AML-193 (cell line): Measurements from ENCODE around the gene CCDC112.
"Not testable (repeated sequence)": the region's sequence is repeated elsewhere in the genome, so short reads cannot be mapped to it uniquely, and the experiment has no call there.

ENCODE experiments used
- DNase-seq, 2 experiments: peaks; one replicate each; lab custom pipeline; 2025; lab: John Stamatoyannopoulos, UW

Gene CCDC112

GRCh38 chr5:115296124-115297022 is at the start of gene CCDC112:
Gene CCDC112, minus strand, starts transcription at chr5:115296654. Its CDS starts 111 bp downstream, at chr5:115296543.
- no peak for DNase-seq

GRCh38 chr5:115345344-115345743 is 48.9 kb upstream of the CCDC112 start:
- DNase-seq: no peak

- no peak for DNase-seq
These were observed 47.4 kb upstream of the CCDC112 start for GRCh38 chr5:115343855-115344254.

DNA sequence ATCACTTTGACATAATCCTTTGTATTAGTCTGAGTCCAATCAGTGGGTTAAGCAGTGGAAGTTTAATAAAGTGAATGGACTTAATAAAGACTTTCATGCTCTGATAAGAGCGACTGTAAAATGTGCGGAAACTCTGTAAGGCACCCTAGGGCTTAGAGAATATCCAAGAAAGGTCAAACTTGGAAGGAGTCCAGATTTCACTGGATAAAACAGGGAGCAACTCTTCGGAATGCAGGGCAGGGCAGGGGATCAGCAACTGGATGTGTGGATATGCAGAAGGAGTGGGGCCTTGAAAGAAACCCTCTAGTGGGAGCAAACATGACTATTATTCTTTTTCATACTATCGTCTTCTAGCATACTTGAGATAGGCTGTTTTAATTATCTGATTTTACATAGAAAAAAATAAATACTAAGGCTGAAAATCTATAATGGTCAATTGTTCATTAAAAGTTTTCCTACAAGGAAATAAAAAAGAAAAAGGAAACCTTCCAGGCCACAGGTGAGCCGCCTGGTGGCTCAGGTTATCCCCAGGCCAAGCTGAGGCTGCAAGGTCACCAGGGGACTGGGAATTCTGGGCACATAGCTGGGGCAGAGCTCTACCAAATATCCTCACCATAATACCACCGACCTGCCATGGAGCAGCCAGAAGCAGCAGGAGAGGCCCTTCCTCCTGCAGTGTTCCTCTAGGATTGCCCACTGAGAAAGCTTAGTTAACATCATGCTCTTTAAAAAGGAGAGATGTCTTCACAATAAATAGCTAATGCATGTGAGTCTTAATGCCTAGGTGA is 46.3 kb upstream of the CCDC112 start:
- no peak for DNase-seq

DNA sequence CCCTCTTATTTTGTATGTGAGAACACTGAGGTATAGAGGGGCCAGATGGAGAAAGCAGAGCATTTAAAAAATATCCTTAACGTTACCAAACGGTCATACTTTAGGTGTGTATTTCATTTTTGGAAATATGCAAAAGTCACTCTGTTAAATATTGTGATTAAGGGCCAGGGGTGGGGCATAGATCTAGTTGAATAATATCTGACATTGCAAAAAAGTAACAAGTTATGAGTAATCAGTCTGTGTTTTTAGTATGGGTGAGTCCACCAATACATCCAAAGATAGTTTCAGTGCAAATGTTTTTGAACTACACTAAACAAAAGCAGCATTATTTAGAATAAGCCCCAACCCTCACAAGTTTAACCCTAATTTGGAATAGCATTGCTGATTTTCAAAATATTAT is 45.3 kb upstream of the CCDC112 start:
- DNase-seq: no peak

DNA sequence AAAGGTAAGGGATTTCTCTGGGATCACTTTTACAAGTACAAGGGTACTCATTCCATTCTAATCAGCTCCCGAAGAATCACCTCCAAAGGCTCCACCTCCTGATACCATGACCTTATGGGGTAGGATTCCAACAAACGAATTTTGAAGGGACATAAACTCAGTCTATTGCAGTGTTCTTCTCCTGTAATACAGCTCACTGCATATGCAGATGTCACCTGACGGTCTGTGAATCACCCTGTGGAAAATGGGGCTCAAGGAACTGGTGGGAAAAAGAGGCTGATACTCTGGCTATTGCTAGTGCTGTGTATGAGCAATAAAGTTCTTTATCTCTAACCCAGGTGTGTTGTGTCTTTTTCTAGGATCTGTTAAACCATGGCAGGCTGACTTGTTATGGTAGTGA is 42.4 kb upstream of the CCDC112 start:
- DNase-seq: no peak

DNA sequence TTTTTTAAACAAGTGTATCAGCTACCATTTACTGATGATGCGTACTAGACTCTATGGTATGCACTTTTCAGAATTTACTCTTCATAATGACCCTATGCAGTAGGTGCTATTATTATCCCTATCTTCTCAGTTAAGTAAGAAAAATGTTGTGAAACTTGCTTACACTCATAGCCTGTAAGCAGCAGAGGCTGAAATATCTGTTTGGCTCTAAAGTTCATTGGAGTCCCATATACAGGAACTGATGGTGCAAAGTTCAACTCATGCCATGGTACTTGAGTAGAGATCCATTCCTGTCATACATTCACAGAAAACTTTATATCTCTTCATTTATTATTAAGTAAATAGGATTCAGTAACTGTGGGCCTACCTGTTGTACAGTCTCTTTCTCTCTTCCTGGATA is 41.4 kb upstream of the CCDC112 start:
- no peak for DNase-seq

DNA sequence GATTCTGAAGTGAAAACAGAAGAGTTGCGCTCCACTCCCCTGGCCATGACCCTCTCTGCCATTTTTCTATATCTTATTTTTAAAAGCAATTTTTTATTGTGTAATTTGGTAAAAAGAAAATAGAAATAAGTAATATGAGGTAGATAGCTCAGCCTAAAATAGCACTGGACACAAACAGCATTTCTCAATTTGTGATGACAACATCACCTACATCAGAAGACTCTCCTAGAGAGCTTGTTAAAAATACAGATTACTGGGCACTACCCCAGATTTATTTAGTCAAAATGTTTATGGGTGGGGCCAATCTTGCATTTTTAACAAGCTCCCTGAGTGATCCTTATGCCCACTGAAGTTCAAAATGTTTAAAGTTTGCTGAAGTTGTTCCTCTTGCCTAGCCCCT is 40.5 kb upstream of the CCDC112 start:
- no peak for DNase-seq

DNA sequence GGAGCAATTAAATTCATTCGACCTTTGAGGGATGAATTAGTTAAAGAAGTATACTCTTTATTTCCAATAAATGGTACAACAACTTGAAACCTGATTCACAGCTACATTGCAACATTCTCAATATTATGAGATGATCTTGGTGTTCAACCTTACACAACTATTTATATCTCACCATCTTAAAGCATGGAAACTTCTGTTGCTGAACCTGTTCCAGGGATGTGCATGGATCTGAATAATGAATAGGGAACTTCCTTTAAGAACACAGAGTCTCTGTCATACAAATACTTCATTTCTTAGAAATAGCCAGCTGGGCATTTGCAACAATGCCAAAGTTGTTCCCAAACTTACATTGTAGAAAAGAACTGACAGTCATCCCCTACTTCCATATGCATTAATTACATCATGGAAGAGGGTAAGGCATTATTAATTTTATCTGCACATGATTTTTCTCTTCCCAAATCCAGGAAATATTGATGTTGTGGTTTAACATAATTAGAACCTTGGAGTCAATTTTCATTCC is 39.8 kb upstream of the CCDC112 start:
- no peak for DNase-seq

DNA sequence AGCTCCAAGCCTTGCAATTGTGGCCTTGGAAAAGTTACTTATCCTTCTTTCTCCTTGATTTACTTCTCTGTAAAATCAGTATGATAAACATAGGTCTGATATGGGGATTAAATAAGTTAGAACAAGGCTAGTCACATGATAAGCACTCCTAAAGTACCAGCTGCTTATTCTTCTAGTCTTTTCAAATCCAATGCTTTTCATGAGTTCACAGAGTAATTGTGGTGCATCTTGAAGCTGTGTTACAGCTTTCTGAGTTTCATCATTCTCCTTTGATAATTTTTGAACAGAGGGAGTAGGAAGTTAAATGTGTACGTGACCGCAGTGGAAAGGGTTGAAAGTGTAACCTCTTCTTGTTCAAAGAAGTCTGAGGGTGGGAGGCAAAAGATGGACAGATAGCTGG is 38.8 kb upstream of the CCDC112 start:
- DNase-seq: no peak

DNA sequence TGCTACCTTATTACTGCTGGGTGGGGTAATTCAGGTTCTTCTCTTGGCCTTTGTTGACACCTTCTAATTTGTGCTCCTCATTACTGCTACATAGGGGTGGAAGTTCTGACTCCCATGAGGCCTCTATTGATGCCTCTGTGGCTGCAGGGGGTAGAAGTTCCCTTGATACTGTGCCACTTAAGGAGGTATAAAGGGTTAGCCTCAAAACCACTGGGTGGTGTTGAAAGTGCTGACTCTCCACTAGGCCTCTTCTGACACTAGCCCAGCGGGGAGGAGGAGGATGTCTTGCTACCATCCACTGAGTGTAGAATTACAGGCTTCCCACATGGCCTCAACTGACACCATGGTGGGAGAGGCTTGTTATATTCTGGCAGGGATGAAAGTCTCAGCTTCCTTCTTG is 36.7 kb upstream of the CCDC112 start:
- peak; percentile 27 to 56 for DNase-seq

DNA sequence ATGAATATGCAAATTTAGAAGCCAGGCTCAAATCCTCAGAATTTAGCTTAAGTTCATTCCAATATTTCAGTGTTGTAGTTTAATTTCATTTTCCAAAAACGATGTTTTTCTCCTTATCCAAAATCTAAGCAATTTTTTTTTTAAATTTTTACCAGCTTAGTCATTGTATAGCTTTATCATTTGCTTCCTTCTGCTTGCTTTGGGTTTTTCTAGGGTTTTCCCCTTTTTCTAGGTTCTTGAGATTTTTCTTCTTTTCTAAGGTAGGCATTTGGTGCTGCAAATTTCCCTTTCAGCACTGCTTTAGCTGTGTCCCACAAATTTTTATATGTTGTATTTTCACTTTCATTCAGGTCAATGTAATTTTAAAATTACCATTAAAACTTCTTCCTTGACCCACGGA is 34.4 kb upstream of the CCDC112 start:
- no peak for DNase-seq

DNA sequence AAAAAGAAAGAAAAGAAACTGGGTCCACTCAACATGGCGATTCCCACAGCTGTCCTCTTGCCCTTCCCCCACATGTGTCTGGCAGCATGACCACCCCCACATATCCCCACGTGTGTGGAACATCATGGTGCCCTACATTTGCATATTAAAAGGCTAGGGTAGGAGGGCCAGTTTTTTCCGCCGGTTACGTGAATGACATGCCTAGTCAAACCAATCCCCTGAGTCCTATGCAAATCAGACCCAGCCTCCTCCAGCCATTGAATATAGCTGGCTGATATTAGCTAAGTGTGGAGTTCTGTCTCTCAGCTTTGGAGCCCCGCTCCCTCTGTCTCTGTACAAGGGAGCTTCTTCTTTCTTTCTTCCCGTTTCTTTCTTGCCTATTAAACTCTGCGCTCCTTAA is 33.0 kb upstream of the CCDC112 start:
- DNase-seq: no peak

GRCh38 chr5:115328617-115329274 is 32.3 kb upstream of the CCDC112 start:
- DNase-seq: not testable (repeated sequence)

- no peak for DNase-seq
These were observed 29.0 kb upstream of the CCDC112 start for GRCh38 chr5:115325296-115325959.

GRCh38 chr5:115324021-115324420 is 27.6 kb upstream of the CCDC112 start:
- no peak for DNase-seq

- no peak for DNase-seq
These were observed 26.3 kb upstream of the CCDC112 start for GRCh38 chr5:115322729-115323128.

DNA sequence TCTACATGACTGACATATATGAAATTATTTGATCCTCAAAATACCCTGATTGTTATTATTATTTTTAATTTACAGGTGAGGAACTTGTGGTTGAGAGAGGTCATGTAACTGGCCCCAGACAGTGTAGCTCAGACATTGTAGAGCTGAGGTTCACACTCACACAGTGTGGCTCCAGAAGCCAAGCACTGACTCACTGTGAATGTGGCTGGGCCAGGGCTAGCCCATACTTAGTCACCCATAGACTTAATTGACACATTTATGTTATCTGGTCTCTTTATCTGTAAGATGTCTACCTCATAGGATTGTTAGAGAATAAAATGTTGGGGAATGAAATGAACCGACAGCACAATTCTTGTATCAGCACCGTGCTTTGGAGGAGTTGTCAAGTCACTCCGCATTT is 24.9 kb upstream of the CCDC112 start:
- DNase-seq: no peak

DNA sequence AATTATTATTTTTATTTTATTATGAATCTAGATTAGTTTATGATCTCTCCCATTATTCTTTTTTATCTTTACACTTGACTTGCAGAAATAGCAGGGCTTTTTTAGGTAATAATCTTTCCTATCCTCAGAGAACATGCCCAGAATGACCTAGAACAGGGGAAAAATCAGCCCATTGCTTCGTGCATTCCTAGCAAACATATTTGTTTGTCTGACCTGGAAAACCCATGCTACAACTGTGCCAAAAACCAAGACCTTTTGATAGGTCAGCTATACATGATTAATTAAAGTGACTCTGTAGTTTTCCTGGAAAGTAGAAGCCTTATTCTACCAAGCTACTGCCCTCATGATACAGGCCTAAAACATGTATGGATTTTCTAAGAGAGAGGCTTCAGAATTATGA is 24.1 kb upstream of the CCDC112 start:
- DNase-seq: no peak

GRCh38 chr5:115320006-115320405 is 23.6 kb upstream of the CCDC112 start:
- DNase-seq: no peak

DNA sequence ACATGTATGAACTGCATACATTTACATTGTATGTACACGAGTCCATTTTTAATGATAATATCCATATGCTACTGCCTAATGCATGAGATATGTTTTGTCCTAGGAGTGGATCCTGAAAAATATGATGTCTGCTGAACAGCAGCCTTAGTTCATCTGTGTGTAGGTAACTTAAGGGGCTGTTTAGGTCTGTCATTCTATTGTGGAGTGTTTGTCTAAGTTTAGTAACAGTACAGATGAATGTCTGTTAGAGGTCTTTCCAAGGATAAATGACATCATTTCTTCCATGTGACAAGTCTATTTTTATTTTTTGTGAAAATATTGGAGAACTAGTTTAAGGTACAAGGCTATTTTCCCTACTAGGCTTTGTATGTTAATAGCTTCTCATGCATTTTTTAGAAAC is 22.6 kb upstream of the CCDC112 start:
- no peak for DNase-seq

DNA sequence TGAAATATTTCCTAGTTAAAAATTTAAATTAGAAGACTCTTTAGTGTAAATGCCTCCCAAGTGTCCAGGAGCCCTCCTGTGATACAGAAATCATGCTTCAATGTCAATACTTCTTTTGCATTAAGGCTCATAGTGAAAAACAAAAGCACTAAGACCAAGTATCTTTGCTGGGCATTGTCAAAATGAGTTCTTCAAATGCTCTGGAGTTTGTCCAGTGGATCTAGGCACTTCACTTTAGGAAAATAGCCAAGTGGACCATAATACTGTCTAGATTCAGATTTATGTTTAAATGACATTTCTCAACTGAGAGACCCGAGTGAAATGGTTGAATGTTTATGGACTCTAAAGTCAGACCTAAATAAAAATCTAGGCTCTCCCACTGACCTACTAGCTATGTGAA is 21.3 kb upstream of the CCDC112 start:
- DNase-seq: no peak
